RCC 7860 (cell line): ENCODE results near the gene PPME1.

ENCODE experiments used
- DNase-seq: peaks from one replicate; pipeline ENCODE4 v3.0.0-alpha.2; 2015; ENCODE audit warnings: low spot score
- FAIRE-seq: peaks from 2 replicates; lab custom pipeline; 2012; peaks lifted over from hg19 to GRCh38; lab: Jason Lieb, UNC

Gene PPME1

GRCh38 chr11:74278103-74278502 lies 107.0 kb downstream of the PPME1 start:
- FAIRE-seq: no peak
- peak; percentile 26 for DNase-seq

- FAIRE-seq (peak; percentile 67), DNase-seq (peak; percentile 88)
These were observed 107.7 kb downstream of the PPME1 start for GRCh38 chr11:74278721-74279161.

GRCh38 chr11:74279256-74279655 lies 108.2 kb downstream of the PPME1 start:
- FAIRE-seq (no peak), DNase-seq (no peak)

GRCh38 chr11:74280494-74280893 lies 109.4 kb downstream of the PPME1 start:
- FAIRE-seq: no peak
- no peak for DNase-seq

GRCh38 chr11:74282421-74282820 lies 111.3 kb downstream of the PPME1 start:
- DNase-seq (no peak), FAIRE-seq (no peak)

GRCh38 chr11:74282914-74283371 lies 111.9 kb downstream of the PPME1 start:
- FAIRE-seq (no peak), DNase-seq (peak; percentile 30)

GRCh38 chr11:74283580-74284180 lies 112.6 kb downstream of the PPME1 start:
- DNase-seq: no peak
- no peak for FAIRE-seq

- peak; percentile 20 for DNase-seq
- no peak for FAIRE-seq
These were observed 113.4 kb downstream of the PPME1 start for GRCh38 chr11:74284466-74284865.

GRCh38 chr11:74288161-74288560 lies 117.1 kb downstream of the PPME1 start:
- FAIRE-seq: peak; percentile 58
- DNase-seq: peak; percentile 76

- FAIRE-seq (no peak), DNase-seq (no peak)
These were observed 117.8 kb downstream of the PPME1 start for GRCh38 chr11:74288911-74289310.

GRCh38 chr11:74297484-74297883 lies 126.4 kb downstream of the PPME1 start:
- FAIRE-seq (no peak), DNase-seq (no peak)

GRCh38 chr11:74299015-74299414 lies 127.9 kb downstream of the PPME1 start:
- FAIRE-seq (no peak), DNase-seq (no peak)
